Fibroblast of upper back skin (primary cell): Measurements from ENCODE around the gene OR2M3.
"Not testable (repeated sequence)": the region's sequence is repeated elsewhere in the genome, so short reads cannot be mapped to it uniquely, and the experiment has no call there.

Experiments used
- DNase-seq: peaks from one replicate; pipeline ENCODE4 v3.0.0-alpha.2; 2013

Gene OR2M3, protein sequence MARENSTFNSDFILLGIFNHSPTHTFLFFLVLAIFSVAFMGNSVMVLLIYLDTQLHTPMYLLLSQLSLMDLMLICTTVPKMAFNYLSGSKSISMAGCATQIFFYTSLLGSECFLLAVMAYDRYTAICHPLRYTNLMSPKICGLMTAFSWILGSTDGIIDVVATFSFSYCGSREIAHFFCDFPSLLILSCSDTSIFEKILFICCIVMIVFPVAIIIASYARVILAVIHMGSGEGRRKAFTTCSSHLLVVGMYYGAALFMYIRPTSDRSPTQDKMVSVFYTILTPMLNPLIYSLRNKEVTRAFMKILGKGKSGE

DNA sequence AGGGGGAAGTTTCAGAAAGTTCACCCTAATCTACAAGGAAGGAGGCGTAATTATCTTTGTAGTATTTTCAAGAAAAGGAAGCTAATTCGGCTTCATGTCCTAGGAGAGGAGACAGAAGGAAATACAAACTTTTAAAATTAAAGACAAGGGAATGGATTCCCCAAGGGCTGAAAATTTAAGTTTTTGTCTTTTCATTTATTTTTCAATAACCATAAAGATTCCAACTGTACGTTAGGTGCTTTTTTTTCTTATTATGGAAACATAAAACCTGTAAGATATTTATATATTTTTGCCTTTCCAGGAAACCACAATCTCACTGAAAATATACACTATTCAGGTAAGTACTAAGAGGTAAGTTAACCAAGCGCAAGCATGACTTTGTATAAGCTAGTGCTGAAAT is at the start of gene OR2M3:
Gene OR2M3, plus strand, starts transcription at position 301 of the 400 bp plus-strand sequence. CDS start 5,803 bp downstream, outside the sequence.
- no peak for DNase-seq

DNA sequence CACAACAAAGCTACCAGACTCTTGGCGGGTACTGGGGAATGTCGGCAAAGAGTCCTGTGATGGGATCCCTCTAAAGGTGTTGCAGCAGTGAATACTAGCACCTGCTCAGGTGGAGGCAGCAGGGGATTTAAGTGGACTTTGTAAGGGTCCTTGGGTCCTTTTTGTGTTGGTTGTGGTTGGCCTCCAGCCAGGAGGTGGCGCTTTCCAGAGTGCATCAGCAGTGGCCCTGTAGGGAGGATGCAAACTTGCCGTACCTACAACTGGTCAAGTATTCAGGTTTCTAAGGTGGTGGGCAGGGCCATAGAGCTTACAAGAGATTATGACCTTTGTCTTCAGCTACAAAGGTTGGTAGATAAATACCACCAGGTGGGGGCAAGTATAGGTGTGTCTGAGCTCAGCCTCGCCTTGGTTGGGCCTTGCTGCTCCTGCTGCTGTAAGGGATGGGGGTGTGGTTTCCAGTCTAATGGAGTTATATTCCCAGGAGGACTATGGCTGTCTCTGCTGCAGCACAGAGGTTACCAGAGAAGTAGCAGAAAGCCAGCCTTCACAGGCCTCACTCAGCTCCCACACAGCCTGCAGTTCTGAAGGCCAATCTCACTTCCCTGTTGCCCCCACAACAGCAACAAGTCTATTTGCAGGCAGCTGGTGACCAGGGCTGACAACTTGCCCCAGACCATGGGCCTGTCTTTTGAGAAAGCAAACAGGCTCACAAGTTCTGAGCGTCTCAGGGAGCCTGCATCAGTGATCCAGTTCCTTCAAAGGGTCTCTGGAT is 44.8 kb upstream of the OR2M3 start:
- no peak for DNase-seq

DNA sequence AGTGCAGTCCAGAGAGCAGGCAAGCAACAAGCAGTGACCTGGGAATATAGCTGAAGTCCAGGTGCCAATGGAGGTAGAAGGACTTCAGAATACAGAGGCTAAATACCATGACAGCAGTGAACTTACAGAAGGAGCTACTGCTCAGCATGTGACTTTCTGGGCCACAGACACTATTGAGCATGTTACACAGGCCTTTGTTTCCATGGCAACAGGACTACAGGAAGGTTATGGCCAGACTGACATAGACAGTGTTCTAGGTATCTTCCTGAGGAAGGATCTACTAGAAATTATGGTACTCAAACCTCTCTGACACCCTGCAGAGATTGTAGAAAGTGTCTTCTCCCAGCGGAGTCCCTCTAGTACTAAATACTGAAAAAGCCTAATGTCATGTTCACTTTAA is 41.1 kb upstream of the OR2M3 start:
- DNase-seq: no peak

DNA sequence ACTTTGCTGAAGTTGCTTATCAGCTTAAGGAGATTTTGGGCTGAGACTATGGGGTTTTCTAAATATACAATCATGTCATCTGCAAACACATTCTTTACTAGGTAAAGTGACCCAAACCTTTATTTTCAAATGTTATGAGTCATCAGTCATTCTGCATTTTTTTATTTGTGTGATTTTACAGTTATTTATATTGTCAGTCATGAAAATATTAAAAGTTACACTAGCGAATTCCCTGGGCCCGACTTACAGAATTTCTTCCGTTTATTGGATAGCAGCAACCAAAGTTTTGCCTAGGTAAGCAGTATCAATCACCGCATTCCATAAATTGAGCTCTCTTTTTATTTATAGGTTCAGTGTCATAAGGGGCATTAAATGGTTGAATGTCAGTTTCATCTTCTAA is 38.3 kb upstream of the OR2M3 start:
- no peak for DNase-seq

DNA sequence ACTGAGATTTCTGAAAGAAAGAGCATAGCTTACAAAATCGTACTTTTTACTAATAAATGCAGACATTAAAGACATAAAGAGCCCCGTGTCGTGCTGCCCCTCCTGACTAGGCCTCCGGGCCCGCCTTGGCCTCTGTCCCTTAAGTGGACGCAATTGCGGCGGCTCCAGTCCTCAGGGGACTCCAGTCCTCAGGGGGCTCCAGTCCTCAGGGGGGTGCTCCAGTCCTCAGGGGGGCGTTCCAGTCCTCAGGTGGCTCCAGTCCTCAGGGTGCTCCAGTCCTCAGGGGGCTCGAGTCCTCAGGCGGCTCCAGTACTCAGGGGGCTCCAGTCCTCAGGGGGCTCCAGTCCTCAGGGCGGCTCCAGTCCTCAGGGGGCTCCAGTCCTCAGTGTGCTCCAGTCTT is 33.0 kb upstream of the OR2M3 start:
- no peak for DNase-seq

DNA sequence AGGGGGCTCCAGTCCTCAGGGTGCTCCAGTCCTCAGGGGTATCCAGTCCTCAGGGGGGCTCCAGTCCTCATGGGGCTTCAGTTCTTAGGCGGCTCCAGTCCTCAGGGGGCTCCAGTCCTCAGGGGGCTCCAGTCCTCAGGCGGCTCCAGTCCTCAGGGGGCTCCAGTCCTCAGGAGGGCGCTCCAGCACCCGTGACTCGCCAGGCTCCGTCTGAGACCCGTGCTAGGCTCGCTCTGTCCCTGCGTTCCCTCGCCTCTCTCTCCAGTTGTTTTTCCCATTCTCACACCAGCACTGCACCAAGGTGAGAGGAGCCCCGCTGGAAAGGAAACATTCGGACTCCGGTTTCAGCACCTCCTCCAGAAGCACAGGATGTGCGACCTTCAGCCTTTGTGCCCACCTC is 31.9 kb upstream of the OR2M3 start:
- no peak for DNase-seq

DNA sequence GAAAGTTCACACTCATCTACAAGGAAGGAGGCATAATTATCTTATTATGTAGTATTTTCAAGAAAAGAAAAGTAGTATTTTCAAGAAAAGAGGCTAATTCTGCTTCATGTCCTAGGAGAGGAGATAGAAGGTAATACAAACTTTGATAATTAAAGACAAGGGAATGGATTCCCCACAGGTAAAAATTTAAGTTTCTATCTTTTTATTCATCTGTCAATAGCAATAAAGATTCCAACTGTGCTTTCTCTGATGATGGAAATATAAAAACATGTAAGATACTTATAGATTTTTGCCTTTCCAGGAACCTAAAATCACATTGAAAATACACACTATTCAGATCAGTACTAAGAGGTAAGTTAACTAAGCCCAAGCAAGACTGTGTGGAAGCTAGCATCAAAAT is 22.5 kb upstream of the OR2M3 start, which contains the start of gene OR2M2:
Gene OR2M2, plus strand, starts transcription at position 301 of the 400 bp plus-strand sequence. CDS start 5,165 bp downstream, outside the sequence.
- DNase-seq: no peak

DNA sequence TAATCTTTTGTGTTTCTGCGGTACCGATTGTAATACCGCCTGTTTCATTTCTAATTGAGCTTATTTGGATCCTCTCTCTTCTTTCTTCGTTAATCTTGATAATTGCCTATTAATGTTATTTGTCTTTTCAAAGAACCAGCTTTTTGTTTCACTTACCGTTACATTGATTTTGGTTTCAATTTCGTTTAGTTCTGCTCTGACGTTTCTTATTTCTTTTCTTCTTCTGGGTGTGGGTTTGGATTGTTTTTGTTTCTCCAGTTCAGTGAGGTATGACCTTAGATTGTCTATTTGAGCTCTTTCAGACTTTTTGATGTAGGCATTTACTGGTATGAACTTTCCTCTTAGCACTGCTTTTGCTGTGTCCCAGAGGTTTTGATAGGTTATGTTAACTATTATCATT is 13.1 kb upstream of the OR2M3 start:
- no peak for DNase-seq

DNA sequence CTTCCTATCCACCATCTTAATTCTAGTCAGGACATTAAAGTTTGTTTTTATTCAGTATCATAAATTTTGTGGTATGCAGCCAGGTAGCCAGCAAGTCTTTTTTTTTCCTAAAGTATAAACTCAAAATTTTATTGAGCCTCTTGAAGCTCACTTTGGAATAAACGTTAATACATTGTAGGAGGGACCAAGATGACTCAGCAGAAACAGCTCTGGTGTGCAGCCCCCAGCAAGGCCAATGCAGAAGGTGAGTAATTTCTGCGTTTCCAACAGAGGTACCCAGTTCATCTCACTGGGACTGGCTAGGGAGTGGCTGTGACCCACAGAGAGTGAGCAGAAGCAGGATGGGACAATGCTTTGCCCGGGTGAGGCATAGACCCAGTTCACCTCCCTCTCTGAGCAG is 9.7 kb upstream of the OR2M3 start:
- DNase-seq: no peak

DNA sequence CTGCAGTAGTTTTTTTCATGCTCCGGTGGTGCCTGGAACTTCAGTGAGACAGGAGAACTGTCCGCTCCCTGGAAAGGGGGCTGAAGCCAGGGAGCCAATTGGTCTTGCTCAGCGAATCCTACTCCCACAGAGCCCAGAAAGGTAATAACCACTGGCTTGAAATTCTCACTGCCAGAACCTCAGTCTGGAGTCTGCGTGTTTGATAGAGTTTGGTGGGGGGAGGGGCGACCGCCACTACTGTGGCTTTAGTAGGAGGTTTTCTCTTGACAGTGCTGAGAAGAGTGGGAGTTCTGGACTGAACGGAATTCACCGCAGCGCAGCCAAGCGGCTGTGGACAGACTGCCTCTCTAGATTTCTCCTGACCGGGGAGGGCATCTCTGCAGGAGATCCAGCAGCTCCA is 8.0 kb upstream of the OR2M3 start:
- DNase-seq: no peak

DNA sequence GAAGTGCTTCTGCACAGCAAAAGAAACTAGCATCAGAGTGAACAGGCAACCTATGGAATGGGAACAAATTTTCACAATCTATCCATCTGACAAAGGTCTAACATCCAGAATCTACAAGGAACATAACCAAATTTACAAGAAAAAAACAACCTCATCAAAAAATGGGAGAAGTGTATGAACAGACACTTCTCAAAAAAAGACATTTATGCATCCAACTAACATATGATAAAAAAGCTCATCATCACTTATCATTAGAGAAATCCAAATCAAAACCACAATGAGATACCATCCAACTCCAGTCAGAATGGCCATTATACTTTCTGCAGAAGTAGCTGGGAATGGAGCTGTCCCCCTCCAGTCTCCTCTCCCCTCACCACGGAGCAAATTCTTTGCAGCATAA is 2.9 kb upstream of the OR2M3 start:
- DNase-seq: no peak

DNA sequence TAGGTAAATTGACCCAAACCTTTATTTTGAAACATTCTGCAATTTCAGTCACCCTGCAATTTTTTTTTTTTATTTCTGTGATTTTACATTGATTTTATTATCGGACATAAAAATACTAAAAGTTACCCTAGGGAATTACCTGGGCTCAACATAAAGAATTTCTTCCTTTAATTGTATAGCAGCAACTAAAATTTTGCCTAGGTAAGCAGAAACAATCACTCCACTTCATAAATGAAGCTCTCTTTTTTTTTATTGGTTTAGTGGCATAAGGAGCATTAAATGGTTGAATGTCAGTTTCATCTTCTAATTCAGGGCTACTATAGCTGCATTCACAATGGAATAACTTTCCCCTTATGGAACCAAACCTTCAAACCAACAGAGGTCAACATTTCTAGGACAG is 18.8 kb downstream of the OR2M3 start:
- DNase-seq: no peak

DNA sequence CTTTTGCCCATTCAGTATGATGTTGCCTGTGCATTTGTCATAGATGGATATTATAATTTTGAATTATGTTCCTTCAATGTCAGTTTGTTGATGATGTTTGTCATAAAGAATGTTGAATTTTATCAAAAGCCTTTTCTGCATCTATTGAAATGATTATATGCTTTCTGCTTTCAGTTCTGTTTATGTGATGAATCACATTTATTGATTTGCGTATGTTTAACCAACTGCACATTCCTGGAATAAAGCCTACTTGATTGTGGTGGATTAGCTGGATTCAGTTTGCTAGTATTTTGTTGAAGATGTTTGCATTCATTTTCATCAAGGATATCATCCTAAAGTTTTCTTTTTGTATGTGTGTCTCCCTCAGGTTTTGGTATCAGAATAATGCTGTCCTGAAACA is 28.5 kb downstream of the OR2M3 start:
- DNase-seq: no peak

DNA sequence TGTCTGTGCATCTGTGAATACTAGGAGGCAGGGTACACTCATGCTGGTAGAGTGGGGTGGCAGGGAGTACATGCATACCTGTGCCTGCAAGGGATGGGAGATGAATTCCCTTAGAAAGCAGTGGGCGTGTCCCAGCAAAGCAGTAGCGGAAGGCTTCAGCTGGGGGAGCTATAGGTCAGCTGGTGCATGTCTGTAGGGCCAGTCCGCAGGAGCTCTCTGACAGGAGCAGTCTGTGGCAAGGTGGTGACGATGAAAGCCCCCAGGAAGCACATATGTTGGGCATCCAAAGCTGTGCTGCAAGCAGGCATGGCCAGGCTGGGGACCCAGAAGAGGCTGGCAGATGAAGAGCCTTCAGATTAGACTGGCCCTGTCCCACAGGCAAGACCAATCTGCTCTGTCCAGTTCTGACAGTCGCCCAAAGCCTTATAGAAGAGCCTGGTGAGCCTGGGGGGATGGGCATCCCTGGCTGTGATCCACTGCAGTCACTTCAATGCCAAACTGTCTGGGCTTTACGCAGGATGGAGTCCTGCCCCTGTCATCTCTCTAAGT is 32.4 kb downstream of the OR2M3 start:
- no peak for DNase-seq

DNA sequence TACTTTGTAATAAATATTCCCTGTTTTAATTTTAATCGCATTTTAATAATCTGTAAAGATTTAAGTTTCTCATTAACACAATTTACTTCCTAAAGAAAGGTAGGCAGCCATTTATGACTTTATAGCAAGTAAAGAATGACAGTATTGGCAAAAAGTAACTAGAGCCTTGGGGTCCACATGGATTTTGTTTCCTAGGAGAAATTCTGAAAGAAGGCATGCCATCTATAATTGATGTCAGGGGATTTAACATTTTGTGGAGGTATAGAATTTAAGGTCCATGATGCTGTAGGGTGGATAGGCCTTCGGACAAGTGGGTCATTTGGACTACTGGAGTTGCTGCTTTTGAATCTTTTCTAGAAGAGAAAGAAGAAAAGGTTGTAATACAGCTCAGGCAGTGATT is 34.1 kb downstream of the OR2M3 start, which contains the start of gene OR2M4:
Gene OR2M4, plus strand, starts transcription at position 301 of the 400 bp plus-strand sequence. CDS start 7,512 bp downstream, outside the sequence.
- no peak for DNase-seq

DNA sequence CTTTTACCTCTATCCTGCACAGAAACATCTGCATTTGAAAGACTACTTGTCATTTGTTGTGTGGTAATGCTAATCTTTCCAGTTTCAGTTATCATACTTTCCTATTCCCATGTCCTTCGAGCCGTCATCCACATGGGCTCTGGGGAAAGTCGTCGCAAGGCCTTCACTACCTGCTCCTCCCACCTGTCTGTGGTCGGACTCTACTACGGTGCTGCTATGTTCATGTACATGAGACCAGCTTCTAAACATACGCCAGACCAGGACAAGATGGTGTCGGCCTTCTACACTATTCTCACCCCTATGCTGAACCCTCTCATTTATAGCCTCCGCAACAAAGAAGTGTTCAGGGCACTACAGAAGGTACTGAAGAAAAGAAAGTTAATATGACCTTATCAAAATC is 42.4 kb downstream of the OR2M3 start:
- DNase-seq: no peak

DNA sequence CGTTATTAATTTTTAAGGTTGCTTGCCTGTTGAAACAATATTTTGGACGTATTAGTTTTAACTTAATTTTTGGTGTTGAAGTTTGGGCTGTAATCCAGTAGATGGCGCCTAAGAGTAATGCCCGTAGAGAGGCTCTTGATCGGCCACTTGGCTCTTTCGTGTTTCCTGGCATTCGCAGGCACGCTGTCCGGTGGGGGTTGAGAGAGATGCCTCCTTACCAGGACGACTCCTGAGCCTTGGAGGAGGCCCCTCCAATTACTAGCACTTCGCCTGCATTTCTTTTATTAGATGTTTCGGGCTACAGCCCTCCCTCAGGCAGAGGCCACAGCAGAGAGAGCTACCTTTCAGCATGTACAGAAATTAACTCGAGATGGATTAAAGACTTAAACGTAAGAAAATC is 46.1 kb downstream of the OR2M3 start:
- no peak for DNase-seq

DNA sequence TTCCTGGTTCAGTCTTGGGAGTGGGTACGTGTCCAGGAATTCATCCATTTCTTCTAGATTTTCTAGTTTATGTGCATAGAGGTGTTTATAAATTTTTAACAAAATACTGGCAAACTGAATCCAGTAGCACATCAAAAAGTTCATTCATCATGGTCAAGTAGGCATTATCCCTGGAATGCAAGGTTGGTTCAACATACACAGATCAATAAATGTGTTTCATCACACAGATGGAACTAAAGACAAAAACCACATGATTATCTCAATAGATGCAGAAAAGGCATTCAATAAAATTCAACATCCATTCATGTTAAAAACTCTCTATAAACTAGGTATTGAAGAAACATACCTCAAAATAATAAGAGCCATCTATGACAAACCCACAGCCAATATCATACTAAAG is 62.2 kb downstream of the OR2M3 start:
- DNase-seq: not testable (repeated sequence)
